DMS79 (cell line): ENCODE measurements around the gene UROS.

ENCODE experiments used
- DNase-seq: peaks from one replicate; lab custom pipeline; 2025; lab: John Stamatoyannopoulos, UW

Gene UROS

GRCh38 chr10:125822878-125823662 lies at the start of gene UROS, which contains the start of gene BCCIP:
UROS (minus strand) TSS chr10:125823258; CDS start chr10:125816499, 6,759 bp downstream.
BCCIP (plus strand) TSS chr10:125823546; CDS start chr10:125823558, 12 bp downstream.
- peak; percentile 45 for DNase-seq

- no peak for DNase-seq
Measured at GRCh38 chr10:125871338-125871737, 48.3 kb upstream of the UROS start.

- DNase-seq = no peak
Measured at GRCh38 chr10:125868372-125868975, 45.4 kb upstream of the UROS start.

GRCh38 chr10:125866421-125867029 lies 43.5 kb upstream of the UROS start:
- no peak for DNase-seq

GRCh38 chr10:125865120-125865519 lies 42.1 kb upstream of the UROS start:
- DNase-seq = no peak

- DNase-seq = no peak
Measured at GRCh38 chr10:125859128-125859817, 36.2 kb upstream of the UROS start.

GRCh38 chr10:125857185-125857760 lies 34.2 kb upstream of the UROS start:
- DNase-seq = no peak

GRCh38 chr10:125852487-125852886 lies 29.4 kb upstream of the UROS start:
- DNase-seq = no peak

GRCh38 chr10:125850766-125851731 lies 28.0 kb upstream of the UROS start:
- no peak for DNase-seq

- DNase-seq = no peak
Measured at GRCh38 chr10:125849448-125849847, 26.4 kb upstream of the UROS start.

- DNase-seq = no peak
Measured at GRCh38 chr10:125848857-125849256, 25.8 kb upstream of the UROS start.

GRCh38 chr10:125848371-125848770 lies 25.3 kb upstream of the UROS start:
- DNase-seq = no peak

GRCh38 chr10:125846894-125847293 lies 23.8 kb upstream of the UROS start:
- no peak for DNase-seq

GRCh38 chr10:125845617-125846016 lies 22.6 kb upstream of the UROS start:
- no peak for DNase-seq

- DNase-seq = no peak
Measured at GRCh38 chr10:125844751-125845221, 21.7 kb upstream of the UROS start.

GRCh38 chr10:125843603-125844329 lies 20.7 kb upstream of the UROS start:
- no peak for DNase-seq

- DNase-seq = no peak
Measured at GRCh38 chr10:125840955-125841354, 17.9 kb upstream of the UROS start.

GRCh38 chr10:125840406-125840805 lies 17.3 kb upstream of the UROS start:
- DNase-seq = no peak

GRCh38 chr10:125838802-125839575 lies 15.9 kb upstream of the UROS start:
- DNase-seq = peak; percentile 90
